PFSK-1 (cell line): ENCODE measurements around the gene GCNA.

ENCODE experiments used
- FOXP2 ChIP-seq: optimal IDR thresholded peaks from 2 replicates; pipeline ENCODE3; 2011; ENCODE audit warnings: borderline replicate concordance, control low read depth, inconsistent platforms; ENCODE audit not compliant: insufficient read depth; ENCODE audit errors: extremely low read length, extremely low read depth
- POLR2AphosphoS5 ChIP-seq: IDR thresholded peaks from 2 replicates; pipeline ENCODE4 v1.6.1; 2012; ENCODE audit warnings: low read depth, mild to moderate bottlenecking, control low read depth, low read length, moderate library complexity
- REST ChIP-seq, 2 experiments: IDR thresholded peaks; 2 replicates each; pipeline versions ENCODE4 v1.6.1 to v1.8.0; 2011 to 2012; ENCODE audit warnings: low read depth in 2 of 2, low read length in 2 of 2, control low read depth in 1 of 2, inconsistent platforms in 1 of 2, mild to moderate bottlenecking in 1 of 2, moderate library complexity in 1 of 2; ENCODE audit not compliant: insufficient read depth in 1 of 2
- SIN3A ChIP-seq: IDR thresholded peaks from 2 replicates; pipeline ENCODE4 v1.6.1; 2012; ENCODE audit warnings: mild to moderate bottlenecking, low read length, moderate library complexity, borderline replicate concordance; ENCODE audit not compliant: insufficient read depth
- TAF1 ChIP-seq: IDR thresholded peaks from 2 replicates; pipeline ENCODE4 v1.6.1; 2012; ENCODE audit warnings: low read length, control low read depth, borderline replicate concordance; ENCODE audit not compliant: insufficient read depth

- TF ChIP-seq TAF1 (no peak), POLR2AphosphoS5 (no peak), REST (IDR thresholded peaks at IDR 0.05; ENCODE audit: insufficient read depth in 1 of 2, low read depth in 2 of 2, low read length in 2 of 2) (no peak), SIN3A (no peak), FOXP2 (no peak)
These were observed 44.8 kb upstream of the GCNA start for GRCh38 chrX:71533516-71533850.
